Measurements from ENCODE around the gene SNX6.
"Not testable (repeated sequence)": the region's sequence is repeated elsewhere in the genome, so short reads cannot be mapped to it uniquely, and the experiment has no call there.

The SNX6 gene

DNA sequence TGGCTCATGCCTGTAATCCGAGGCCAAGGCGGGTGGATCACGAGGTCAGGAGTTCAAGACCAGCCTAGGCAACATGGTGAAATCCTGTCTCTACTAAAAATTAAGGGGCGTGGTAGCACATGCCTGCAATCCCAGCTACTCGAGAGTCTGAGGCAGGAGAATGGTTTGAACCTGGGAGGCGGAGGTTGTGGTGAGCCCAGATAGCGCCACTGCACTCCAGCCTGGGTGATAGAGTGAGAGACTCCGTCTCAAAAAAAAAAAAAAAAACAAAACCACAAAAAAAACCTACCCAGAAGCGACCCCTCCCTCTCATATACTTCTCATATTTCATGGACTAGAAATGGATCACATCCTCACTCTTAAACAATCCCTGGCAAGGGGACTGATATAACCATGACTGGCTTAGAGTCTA is 4.4 kb upstream of the SNX6 start:
- DNase-seq (ENCODE audit: low read depth), result not testable (repeated sequence)

DNA sequence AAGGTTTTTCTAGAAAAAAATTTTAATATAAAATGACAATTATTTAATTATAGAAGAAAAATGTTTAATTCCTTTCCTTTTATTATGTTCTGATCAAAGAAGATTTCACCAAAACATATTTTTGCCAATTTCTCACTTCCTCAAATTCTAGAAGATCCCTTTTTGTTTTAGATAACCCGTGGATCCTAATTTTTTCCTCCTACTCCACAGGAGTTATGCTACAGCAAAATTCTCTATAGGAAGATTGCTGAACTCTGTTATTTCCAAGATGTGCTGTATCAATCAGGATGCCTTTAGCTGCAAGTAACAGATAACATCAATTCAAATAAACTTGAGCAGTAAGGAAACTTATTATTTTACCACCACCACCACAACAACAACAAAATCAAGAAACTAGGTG is 3.8 kb upstream of the SNX6 start:
- DNase-seq (ENCODE audit: low read depth), result no peak

DNA sequence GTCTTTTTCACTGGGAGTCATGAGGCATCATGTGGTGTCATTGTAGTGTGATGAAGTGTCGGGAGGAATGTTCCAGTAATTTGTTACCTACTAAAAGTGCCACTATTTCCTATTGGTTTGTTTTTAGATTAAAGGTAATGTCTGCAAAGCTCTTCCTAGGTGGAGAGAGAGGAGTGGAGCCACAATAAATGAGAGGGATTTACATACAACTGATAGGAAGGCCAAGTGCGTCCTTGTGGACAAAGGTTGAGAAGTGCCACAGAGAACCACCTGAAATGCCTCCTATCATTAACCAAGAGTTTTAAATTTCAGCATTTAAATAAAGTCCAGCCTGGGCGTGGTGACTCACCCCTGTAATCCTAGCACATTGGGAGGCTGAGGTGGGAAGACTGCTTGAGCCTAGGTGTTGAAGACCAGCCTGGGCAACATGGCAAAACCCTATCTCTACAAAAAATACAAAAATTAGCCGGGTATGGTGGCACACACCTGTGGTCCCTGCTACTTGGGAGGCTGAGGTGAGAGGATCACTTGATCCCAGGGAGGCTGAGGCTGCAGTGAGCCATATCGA is 2.5 kb upstream of the SNX6 start:
- DNase-seq (ENCODE audit: low read depth), result no peak

DNA sequence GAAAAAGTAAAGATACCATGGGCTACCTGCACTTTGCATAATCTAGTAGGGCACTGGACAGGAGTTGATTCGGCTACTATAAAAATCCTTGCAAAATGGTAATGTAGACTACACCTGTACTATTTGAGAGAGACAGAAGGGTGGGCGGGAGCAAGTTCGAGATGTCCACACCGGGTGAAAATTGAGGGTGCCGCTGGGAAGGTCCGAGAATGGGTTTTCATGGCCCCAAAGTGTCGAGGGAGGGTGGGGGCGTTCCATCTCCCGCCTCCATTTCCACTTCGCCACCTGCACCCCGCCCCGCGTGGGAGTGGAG is 648 bp downstream of the SNX6 start:
- DNase-seq (ENCODE audit: low read depth), result no peak

DNA sequence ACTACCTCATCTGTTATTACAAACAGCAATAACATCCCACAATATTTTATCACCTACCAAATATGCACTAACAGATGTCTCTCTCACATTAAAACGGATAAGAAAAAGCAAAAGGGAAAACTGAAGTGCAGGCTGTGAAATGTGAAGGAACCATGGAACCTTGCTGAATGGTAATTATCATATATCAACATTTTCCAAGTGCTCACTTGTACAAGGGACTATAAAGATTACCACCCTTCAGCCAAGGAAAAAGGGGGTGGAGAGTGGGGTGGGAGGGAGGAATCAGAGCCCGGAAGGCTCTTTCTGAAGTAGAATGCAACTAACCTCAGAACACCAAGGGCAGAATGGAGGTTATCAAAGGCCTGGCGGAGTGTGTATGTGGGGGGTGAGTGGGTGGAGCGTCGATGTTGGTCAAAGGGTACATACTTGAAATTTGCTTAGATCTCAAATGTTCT is 1.2 kb downstream of the SNX6 start:
- DNase-seq (ENCODE audit: low read depth), result no peak

DNA sequence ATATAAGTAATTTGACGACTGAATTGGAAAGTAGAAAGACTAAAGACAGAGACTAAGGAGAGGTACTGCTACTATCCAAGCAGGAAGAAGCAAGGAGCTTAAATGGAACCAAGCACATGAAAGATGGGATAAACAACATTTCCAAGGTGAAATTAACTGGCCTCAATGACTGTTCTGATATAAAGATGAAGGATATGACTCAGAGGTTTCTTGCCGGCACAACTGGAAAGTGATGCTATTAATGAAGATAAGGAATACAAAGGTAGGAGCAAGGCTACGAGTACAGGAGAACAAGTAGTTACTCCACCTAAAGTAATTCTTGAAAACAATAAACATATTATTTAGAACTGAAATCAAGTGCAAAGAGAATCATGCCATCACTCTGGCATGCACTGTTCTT is 6.4 kb downstream of the SNX6 start:
- no peak for DNase-seq (ENCODE audit: low read depth)

DNA sequence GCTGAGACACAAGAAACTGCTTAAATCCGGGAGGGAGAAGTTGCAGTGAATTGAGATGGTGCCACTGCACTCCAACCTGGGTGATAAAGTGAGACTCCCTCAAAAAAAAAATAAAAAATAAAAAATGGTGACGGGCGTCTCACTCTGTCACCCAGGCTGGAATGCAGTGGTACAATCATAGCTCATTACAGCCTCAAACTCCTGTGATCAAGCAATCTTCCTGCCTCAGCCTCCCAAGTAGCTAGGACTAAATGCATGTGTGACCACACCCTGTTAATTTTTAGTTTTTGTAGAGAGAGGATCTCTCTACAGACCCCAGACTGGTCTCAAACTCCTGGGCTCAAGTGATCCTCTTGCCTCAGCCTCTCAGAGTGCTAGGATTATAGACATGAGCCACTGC is 9.1 kb downstream of the SNX6 start:
- no peak for DNase-seq (ENCODE audit: low read depth)

DNA sequence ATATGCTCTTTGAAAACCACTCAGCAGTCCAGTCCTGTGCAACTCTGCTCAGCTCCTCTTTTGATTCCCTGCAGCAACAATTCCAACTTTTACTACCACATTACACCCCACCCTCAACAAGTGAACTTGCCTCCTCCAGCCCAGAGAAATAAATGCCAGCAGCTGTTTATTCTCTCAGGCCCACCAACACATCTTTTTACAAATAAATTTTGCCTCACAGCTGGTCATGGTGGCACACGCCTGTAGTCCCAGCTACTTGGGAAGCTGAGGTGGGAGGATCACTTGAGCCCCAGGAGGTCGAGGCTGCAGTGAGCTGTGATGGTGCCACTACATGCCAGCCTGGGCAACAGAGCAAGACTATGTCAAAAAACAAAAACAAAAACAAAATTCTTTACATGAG is 9.8 kb downstream of the SNX6 start:
- DNase-seq (ENCODE audit: low read depth), result no peak

DNA sequence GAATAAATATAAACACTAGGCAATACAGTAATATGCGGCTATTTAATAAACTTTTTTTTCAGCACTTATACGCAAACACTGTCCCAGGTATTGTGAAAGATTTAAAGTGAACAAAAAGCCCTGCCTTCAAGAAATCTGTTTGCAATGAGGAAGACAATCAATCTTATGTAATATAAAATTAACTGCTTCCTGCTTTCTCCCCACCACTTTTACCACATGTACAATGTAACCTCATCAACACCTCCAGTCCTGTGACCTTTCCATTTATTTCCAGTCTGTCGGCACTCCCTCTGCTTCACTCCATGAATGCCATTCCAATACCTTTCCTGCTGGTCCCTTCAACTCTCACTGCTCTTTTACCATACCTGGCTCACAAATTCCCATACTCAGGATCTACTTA is 10.5 kb downstream of the SNX6 start:
- DNase-seq (ENCODE audit: low read depth), result no peak

DNA sequence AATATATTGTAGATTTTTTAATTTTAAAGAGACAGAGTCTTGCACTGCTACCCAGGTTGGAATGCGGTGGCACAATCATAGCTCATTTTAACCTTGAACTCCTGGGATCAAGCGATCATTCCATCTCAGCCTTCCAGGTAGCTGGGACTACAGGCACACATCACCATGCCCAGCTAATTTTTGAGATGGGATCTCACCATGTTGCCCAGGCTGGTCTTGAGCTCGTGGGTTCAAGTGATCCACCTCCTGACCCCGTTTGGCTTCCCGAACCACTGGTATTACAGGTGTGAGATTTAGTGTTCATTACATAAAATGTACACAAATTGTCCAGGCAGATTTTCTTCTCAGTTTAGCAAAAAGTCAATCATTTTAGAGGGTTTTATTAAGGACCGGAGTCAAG is 13.6 kb downstream of the SNX6 start:
- DNase-seq (ENCODE audit: low read depth), result no peak

DNA sequence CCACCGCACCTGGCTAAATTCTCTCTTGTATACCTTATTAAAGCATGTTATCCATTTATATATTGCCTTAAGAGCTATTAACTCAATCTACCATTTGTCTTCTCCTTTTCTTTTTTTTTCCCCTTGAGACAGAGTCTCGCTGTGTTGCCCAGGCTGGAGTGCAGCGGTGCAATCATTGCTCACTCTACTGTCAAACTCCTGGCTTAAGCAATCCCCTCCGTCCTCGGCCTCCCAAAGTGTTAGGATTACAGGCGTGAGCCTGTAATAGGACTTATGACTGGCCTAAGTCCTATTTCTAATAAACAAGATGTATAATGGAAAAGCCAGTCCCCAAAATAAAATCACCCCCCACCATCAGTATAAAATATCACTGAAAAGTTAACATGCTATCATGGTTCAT is 14.4 kb downstream of the SNX6 start:
- DNase-seq (ENCODE audit: low read depth), result no peak

DNA sequence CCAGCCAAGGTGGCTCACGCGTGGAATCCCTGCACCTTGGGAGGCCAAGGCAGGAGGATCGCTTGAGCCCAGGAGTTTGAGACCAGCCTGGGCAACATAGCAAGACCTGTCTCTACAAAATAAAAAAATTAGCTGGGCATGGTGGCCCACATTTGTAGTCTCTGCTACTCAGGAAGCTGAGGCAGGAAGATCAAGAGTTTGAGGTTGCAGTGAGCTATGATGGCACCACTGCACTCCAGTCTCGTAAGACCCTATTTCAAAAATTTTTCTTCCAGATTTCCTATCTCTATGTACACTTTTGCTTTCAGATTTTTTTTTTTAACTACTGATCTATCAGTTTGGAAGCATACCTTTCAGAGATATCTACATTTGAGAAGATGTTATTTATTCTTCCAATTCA is 15.3 kb downstream of the SNX6 start:
- DNase-seq (ENCODE audit: low read depth), result no peak

DNA sequence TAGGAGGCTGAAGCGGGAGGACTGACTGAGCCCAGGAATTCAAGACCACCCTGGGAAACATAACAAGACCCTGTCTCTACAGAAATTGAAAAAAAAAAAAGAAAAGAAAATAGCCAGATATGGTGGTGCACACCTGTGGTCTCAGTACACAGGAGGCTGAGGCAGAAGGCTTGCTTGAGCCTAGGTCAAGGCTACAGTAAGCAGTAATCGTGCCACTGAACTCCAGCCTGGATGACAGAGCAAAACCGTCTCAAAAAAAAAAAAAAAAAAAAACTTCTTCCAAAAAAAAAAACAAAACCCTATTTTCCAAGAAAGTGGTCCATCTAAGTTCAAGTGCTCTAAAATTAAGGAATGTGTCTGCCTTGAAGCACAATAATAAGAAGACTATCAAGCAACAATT is 19.8 kb downstream of the SNX6 start:
- DNase-seq (ENCODE audit: low read depth), result no peak

DNA sequence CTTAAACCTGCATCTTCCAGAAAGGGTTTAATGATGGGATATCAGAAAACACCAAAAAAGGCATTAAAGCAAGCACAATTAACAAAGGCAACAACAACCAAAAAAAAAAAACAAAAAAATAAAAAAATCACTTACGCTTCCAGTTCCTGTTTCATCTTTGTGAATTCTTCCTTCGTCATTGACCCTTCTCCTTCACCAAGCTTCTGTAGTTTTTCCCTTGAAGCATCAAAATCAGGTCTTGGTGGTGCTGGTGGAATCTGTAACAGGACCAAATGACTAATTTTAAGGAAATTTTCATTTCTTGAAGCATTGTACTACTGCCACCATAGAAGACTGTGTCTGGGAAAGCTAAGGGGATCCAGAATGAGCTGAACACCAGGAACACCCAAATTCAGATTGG is 24.5 kb downstream of the SNX6 start:
- no peak for DNase-seq (ENCODE audit: low read depth)

DNA sequence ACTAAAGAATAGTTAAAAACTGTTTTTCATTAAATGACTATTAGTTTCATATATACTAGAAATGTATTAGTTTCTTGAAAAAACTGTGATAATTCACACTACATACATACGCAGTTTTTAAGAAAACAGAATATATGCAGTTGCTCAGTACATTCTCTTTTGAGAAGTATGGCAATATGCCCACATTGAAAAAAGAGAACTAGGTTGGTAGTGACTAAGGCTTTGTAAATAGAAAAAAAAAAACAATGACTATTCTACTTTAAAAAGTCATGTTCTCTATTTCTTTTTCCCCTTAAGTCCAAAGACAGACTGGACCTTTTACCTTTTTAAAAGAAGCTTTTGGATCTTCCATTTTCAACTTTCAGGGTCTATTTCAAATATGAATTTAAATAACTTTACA is 25.0 kb downstream of the SNX6 start:
- DNase-seq (ENCODE audit: low read depth), result no peak

DNA sequence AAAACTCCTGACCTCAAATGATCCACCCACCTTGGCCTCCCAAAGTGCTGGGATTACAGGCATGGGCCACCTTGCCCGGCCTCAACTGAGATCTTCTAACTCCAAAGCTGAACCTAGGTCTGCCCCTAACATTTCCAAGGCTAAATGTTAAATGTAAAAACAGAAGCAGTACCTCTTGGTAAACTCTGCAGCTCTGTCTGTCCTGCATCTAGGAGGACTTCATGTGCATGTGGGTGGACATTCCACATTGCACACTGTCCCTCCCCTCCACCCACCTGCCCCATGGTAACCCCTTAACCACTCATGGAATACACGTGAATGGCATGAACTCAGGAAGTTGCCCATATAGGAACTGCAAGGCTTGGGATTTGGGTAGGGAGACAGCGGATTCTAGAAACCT is 33.1 kb downstream of the SNX6 start:
- DNase-seq (ENCODE audit: low read depth), result no peak

DNA sequence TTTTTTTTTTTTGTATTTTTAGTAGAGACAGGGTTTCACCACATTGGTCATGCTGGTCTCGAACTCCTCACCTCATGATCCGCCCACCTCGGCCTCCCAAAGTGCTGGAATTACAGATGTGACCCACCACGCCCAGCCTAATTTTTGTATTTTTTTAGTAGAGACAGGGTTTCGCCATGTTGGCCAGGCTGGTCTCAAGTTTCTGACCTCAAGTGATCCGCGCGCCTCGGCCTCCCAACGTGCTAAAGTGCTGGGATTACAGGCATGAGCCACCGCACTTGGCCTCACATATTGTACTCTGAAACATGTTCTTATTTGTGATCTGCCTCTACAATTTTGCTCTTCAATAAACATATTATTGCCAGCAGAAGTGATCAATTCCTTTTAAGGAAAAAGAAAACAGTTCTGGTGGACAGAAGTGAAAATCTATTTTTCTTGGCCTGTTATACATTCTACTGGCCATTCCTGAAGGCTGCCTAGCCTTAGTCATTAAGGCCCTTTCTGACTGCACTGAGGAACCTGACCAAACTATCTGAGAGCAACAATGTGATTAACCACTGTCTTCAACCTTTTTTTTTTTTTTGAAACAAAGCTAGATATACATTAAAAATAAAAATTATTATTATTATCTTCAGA is 36.1 kb downstream of the SNX6 start:
- DNase-seq (ENCODE audit: low read depth), result no peak

DNA sequence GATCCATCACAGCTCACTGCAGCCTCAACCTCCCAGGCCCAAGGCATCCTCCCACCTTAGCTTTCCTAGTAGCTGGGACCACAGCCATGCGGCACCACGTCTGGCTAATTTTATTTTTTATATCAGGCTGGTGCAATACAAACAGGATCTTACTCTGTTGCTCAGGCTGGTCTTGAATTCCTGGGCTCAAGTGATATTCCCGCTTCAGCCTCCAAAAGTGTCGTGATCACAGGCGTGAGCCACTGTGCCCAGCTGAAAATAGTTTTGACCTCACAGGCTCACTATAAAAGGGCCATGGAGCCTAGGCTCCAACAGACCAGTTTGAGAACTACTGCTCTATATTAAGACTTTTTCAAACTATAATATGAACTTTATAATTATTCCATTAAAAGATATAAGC is 37.3 kb downstream of the SNX6 start:
- DNase-seq (ENCODE audit: low read depth), result no peak

DNA sequence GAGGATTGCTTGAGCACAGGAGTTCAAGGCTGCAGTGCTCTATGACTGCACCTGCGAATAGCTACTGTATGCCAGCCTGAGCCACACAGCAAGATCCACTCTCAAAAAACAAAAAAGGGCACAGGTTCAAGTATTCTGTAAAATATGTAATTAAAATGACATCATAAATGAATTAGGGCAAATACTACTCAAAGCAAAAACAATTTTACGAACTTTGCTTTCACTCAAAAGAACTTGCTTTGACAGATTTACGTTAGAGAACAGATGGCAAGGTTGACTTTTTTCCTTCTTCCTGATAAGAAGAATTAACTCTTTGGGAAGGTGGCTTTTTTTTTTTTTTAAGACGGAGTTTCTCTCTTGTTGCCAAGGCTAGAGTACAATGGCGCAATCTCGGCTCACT is 46.4 kb downstream of the SNX6 start:
- no peak for DNase-seq (ENCODE audit: low read depth)

DNA sequence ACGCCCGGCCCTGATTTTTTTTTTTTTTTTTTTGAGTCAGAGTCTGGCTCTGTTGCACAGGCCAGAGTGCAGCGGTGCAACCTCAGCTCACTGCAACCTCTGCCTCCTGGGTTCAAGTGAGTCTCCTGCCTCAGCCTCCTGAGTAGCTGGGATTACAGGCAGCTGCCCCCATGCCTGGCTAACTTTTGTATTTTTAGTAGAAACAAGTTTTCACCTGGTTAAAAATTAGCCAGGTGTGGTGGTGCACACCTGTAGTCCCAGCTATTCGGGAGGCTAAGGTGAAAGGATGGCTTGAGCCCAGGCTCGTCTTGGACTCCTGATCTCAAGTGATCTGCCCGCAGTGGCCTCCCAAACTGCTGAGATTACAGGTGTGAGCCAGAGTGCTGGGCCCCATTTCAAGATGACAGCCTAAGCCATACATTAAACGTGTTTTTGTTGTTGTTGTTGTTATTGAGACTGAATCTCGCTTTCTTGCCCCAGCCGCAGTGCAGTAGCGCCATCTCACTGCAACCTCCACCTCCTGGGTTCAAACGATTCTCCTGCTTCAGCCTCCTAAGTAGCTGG is 47.7 kb downstream of the SNX6 start:
- no peak for DNase-seq (ENCODE audit: low read depth)

DNA sequence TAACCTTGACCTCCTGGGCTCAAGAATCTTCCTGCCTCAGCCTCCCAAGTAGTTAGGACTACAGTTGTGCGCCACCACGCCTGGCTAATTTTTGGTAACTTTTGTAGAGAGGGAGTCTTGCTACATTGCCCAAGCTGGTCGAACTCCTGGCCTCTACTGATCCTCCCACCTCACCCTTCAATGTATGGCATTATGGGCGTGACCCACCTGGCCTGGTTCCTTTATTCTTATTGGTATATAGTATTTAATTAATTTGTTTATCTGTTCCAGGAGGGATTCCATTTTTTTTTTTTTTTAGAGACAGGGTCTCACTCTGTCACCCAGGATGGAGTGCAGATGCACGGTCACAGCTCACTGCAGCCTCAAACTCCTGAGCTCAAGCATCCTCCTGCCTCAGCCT is 49.6 kb downstream of the SNX6 start:
- no peak for DNase-seq (ENCODE audit: low read depth)

DNA sequence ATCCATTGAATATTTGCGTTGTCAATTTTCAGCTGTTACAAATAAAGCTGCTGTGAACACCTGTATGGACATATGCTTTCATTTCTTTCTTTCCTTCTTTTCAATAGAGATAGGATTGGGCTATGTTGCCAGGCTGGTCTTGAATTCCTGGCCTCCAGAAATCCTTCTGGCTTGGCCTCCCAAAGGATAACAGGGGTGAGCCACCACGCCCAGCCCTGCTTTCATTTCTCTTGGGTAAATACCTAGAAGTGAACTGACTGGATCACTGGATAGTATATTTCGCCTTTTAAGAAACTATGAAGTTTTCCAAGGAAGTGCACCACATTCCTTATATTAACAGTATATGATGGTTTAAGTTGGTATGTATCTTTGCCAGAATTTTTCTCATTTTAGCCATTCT is 58.2 kb downstream of the SNX6 start:
- no peak for DNase-seq (ENCODE audit: low read depth)

DNA sequence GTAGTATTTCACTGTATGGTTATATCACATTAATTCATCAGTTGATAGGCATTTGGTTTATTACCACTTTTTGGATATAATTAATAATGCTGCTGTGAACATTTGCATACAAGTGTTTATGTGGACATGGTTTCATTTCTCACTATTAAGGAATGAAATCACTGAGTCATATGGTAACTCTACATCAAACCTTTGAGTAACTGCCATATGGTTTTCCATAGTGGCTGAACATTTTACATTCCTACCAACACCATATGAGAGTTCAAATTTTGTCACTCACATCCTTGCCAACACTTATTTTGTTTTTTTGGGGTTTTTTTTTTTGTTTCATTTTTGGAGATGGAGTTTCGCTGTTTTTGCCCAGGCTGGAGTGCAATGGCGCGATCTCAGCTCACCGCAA is 60.2 kb downstream of the SNX6 start:
- no peak for DNase-seq (ENCODE audit: low read depth)

DNA sequence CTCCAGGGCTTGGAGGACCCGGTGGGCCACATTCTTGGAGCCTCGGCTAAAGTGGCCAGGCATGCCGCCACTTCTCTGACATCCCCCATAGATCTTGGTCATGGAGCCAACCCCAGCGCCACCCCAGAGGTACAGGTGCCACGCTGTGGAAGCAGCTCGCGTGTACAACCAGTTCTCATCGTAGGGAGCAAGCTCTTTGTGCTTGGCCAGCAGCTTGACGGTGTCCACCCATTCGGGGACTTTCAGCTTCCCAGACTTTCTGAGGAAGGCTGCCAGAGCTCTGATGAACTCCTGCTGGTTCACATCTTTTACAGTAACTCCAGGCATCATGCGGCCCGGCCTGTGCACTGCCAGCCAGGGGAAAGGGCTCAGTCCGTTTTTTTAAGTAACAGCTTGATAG is 61.1 kb downstream of the SNX6 start:
- DNase-seq (ENCODE audit: low read depth), result no peak

Measured in activated T-cell treated with anti-CD3 and anti-CD28 coated beads for 48 hours (primary cell).